PC-9 (cell line): Measurements from ENCODE around the gene TNFAIP1.

Source experiments
- CTCF ChIP-seq: fragments of 200-600 bp; sonication (generic); conservative IDR thresholded peaks from 2 replicates; pipeline ENCODE4 v1.6.1; 2017; ENCODE audit warnings: mixed run types, antibody characterized with exemption, mild to moderate bottlenecking, moderate library complexity
- EZH2 ChIP-seq: fragments of 200-600 bp; sonication (generic); IDR thresholded peaks from 2 replicates; pipeline ENCODE4 v1.8.0; 2017; ENCODE audit warnings: antibody characterized with exemption, low read depth

DNA sequence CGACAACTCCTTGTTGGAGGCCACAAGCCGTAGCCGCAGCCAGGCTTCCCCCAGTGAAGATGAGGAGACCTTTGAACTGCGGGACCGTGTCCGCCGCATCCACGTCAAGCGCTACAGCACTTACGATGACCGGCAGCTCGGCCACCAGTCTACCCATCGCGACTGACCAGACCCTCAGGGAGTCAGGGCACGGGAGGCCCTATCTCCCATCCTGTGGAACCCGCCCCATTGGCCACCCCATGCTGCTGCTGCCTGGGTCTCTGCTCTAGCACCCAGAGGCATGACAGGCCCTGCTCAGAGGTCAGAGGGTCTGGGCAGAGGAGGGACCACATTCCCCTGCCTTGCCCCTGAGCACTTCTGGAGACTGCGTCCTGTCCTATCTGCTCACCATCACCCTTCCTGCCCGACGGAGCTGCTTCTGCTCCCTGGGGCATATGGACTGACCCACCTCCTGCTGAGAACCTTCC, 8.9 kb downstream of the TNFAIP1 start:
- no peak for TF ChIP-seq CTCF
- TF ChIP-seq EZH2, result no peak
